ENCODE results near the gene TYR. TPM values are rescaled to one million over a fixed set of nuclear protein-coding genes. Genes with fewer than 3 reads are reported as not detected.
"Not testable (repeated sequence)": the region's sequence is repeated elsewhere in the genome, so short reads cannot be mapped to it uniquely, and the experiment has no call there.

Gene TYR
- total RNA-seq, 1 donor from 2014 or later: not detected

DNA sequence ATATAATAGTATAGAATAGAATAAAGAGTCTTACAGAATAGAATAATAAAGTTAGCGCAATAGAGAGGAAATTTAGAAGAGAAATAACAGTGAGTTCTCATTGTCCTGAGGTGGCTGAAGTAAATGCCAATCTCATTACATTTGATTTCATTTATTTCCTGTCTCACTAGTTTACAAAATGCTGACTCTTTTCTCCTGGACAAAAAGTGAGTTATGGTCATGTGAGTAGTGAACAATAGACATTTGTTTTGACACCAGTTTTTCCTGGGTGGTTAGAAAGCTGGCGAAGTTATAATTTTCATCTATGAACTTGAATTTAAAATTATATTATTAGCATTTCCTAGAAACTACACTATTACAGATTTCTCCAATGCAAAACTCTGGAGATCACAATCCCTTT is 143.7 kb downstream of the TYR start:
- no peaks in the 10 kb centered on the region for H3K36me3 ChIP-seq (ENCODE audit: control insufficient read depth, insufficient read depth, low read length)
- no peak for DNase-seq (ENCODE audit: low read depth)
- no peaks in the 10 kb centered on the region for H3K27me3 ChIP-seq (ENCODE audit: control insufficient read depth, insufficient read depth, low read length)
- no peak overlapping the region for H3K4me3 ChIP-seq (ENCODE audit: low read depth, low read length)
- TF ChIP-seq, protein P1, sequence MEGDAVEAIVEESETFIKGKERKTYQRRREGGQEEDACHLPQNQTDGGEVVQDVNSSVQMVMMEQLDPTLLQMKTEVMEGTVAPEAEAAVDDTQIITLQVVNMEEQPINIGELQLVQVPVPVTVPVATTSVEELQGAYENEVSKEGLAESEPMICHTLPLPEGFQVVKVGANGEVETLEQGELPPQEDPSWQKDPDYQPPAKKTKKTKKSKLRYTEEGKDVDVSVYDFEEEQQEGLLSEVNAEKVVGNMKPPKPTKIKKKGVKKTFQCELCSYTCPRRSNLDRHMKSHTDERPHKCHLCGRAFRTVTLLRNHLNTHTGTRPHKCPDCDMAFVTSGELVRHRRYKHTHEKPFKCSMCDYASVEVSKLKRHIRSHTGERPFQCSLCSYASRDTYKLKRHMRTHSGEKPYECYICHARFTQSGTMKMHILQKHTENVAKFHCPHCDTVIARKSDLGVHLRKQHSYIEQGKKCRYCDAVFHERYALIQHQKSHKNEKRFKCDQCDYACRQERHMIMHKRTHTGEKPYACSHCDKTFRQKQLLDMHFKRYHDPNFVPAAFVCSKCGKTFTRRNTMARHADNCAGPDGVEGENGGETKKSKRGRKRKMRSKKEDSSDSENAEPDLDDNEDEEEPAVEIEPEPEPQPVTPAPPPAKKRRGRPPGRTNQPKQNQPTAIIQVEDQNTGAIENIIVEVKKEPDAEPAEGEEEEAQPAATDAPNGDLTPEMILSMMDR (IDR thresholded peaks at IDR 0.05; ENCODE audit: insufficient read depth, low read length, poor library complexity, severe bottlenecking): no peak

DNA sequence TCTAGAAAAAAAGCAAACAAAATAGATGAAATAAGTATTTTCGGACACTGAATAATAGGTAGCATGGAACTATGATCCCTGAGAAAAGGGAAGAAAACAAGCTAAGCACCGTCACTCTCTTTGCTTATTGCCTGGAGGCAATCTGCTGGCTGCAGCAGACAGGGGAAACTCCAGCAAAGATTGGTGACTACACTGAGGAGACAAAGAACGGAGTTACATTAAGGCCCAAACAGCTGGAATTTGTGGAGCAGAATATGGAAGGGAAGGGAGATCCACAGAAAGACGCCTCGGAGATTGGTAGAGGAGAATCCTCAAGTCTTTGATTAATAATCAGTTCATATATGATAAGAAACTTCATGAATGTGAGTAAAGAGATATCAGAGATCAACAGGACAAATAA is 150.2 kb downstream of the TYR start:
- H3K36me3 ChIP-seq (ENCODE audit: control insufficient read depth, insufficient read depth, low read length): no peaks in the 10 kb centered on the region
- no peaks in the 10 kb centered on the region for H3K27me3 ChIP-seq (ENCODE audit: control insufficient read depth, insufficient read depth, low read length)
- H3K4me3 ChIP-seq (ENCODE audit: low read depth, low read length): no peak overlapping the region
- DNase-seq (ENCODE audit: low read depth): no peak
- TF ChIP-seq, protein P1 (IDR thresholded peaks at IDR 0.05; ENCODE audit: insufficient read depth, low read length, poor library complexity, severe bottlenecking): no peak

DNA sequence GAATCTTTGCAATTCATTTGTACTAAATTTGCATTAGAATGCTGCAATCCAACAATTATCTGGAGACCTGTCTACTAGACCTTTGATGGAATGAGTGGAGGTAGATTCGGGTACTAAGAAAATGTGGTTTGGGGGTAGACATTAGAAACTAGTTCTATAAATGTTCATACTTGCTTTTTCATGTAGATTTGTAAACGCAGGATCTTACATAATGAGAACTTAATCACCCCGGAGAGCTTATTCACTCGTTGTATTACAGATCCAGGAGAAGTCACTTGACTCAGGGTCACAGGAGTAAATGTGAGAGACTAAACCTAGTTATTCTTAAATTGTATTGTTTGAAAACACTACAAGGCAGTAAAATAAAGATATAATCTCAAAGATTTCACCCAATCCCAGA is 154.3 kb downstream of the TYR start:
- not testable (repeated sequence) for H3K36me3 ChIP-seq (ENCODE audit: control insufficient read depth, insufficient read depth, low read length); H3K4me3 ChIP-seq (ENCODE audit: low read depth, low read length); H3K27me3 ChIP-seq (ENCODE audit: control insufficient read depth, insufficient read depth, low read length); DNase-seq (ENCODE audit: low read depth)

DNA sequence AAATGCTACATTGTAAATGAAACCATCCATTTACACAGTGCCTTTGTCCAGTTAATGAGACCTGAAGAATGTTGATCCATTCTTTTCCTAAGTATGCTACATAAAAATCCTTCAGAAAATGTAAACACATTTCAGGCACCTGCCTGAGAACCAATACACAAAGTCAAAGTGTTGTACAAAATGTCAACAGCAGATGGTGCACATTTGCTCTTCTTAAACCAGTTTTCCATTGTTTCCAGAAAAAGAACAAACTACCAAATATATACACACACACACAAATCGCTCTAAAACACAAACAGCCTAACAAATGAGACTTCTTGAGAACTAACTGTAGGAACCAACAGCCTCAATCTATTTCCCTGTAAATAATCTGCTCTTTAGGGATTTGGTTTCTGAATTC is 156.0 kb downstream of the TYR start:
- DNase-seq (ENCODE audit: low read depth); H3K27me3 ChIP-seq (ENCODE audit: control insufficient read depth, insufficient read depth, low read length); H3K36me3 ChIP-seq (ENCODE audit: control insufficient read depth, insufficient read depth, low read length); H3K4me3 ChIP-seq (ENCODE audit: low read depth, low read length): not testable (repeated sequence)
- TF ChIP-seq, protein P1 (IDR thresholded peaks at IDR 0.05; ENCODE audit: insufficient read depth, low read length, poor library complexity, severe bottlenecking): peak; percentile 23

DNA sequence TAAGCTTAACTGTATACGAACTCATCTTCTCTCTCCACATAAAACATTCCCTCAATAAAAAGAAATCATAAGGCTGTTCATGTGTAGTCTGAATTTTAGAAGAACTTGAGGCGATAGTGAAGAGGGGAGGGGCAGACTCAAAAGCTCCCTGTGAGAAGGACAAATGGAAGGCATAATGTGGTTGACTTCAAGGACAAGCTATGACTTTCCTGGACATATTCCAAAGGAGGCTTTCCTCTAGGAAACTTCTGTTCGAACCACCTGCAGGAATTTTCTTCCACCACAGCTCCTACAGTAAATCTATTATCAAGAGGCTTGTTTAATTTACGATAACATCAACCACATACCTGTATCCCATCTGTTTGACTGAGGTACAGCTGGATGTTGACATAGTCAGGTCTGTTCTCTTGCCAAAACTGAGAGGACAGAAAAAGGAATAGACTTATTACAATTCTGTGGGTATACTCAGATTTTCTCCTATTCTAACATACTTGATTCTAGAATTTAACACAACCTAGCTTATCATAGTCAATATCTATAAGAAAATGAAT is 159.5 kb downstream of the TYR start:
- H3K27me3 ChIP-seq (ENCODE audit: control insufficient read depth, insufficient read depth, low read length); H3K4me3 ChIP-seq (ENCODE audit: low read depth, low read length); DNase-seq (ENCODE audit: low read depth); H3K36me3 ChIP-seq (ENCODE audit: control insufficient read depth, insufficient read depth, low read length): not testable (repeated sequence)

DNA sequence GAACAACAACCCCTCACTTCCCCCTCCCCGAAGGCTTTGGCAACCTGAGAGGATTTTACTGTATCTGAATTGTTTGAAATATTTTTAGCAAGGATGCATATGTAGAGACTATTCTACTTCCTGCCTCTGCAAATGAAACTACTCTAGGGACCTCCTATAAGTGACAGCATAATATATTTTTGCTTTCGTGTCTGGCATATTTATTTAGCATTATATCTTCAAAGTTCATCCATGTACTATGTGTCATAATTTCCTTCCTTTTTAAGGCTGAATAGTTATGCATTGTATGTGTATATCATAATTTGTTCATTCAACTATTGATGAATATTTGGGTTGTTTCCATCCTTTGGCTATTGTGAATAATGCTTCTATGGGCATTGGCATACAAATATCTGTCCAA is 160.4 kb downstream of the TYR start:
- not testable (repeated sequence) for DNase-seq (ENCODE audit: low read depth); H3K27me3 ChIP-seq (ENCODE audit: control insufficient read depth, insufficient read depth, low read length); H3K4me3 ChIP-seq (ENCODE audit: low read depth, low read length); H3K36me3 ChIP-seq (ENCODE audit: control insufficient read depth, insufficient read depth, low read length)

DNA sequence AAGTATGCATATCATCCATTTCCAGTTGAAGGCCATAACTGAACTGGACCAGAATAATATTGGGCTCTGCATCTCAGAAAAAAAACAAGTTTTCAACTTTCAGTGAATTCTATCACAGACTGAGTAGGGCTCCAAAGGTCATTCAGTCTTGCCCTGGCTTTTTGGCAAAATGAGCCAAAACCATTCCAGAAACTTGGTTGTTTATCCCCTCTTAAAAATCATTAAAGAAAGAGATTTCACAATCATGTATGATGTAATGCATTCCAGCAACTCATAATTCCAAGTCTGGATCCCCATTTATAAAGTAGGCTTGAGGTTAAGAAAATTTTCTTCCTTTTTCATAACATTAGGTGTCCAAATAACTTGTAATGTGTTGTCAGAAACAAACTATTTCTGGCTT is 162.8 kb downstream of the TYR start:
- H3K36me3 ChIP-seq (ENCODE audit: control insufficient read depth, insufficient read depth, low read length); DNase-seq (ENCODE audit: low read depth): not testable (repeated sequence)

DNA sequence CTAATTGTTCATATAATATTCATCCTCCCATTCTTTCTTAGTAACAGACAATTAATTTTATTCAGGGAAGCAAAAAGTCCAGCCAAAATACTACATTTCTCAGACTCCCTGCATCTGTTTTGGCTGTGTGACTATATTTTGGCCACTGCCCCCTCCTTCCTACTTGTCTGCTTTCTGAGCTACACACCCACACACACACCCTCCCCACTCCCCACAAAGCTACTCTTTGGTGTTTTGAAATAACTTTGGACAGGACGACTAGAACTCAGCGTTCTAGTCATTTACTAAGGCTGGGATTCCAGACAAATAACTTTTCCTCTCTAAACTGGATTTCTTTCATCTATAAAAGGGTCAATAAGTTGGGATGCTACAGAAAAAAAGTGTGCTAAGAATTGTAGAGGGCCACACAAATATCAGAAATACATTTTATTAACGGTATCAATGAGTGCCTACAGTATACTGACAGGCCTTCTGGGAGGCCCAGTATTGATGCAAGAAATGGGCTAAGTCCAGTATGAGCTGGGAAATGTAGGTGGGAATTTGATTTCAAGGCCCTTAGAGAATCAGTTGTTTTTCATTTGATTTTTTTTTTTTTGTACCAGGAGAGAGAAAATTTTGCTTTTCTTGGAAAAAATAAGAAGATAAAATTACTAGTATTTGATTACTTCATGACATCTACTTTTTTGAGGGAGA is 165.4 kb downstream of the TYR start:
- not testable (repeated sequence) for H3K36me3 ChIP-seq (ENCODE audit: control insufficient read depth, insufficient read depth, low read length); H3K4me3 ChIP-seq (ENCODE audit: low read depth, low read length); H3K27me3 ChIP-seq (ENCODE audit: control insufficient read depth, insufficient read depth, low read length); DNase-seq (ENCODE audit: low read depth)

More for the DNA sequence above, 162.8 kb downstream of the TYR start:
- not testable (repeated sequence) for H3K27me3 ChIP-seq (ENCODE audit: control insufficient read depth, insufficient read depth, low read length); H3K4me3 ChIP-seq (ENCODE audit: low read depth, low read length)

Other genes starting within 250 kb of the TYR start
- 0.17 and 0.34 TPM in 2 replicates for gene GRM5, start 111.9 kb upstream of the TYR start, total RNA-seq

Data from kidney epithelial cell (primary cell).